Measurements from ENCODE around the gene CTNS. TPM values are rescaled to one million over a fixed set of nuclear protein-coding genes. Genes with fewer than 3 reads are reported as not detected.

CTNS gene
- total RNA-seq, 4 donors from 2014 or later = 15.0 to 141 (median 60.2) TPM

GRCh38 chr17:3682033-3682432 lies 45.5 kb downstream of the CTNS start:
- intact Hi-C loops (cut with DNase I; ENCODE audit: low total_unique reads) = loop anchor here (5.0 kb wide), 2 partner anchors 40 to 145 kb away; partner anchors contain the start of gene HASPIN
- in situ Hi-C loops (cut with MboI; ENCODE audit: low sequenced_read_pairs in 4 of 4) = no loop called here
- ATAC-seq (no peak), DNase-seq (no peak)
- no peaks in the 10 kb centered on the region for H3K4me1 ChIP-seq
- H3K36me3 ChIP-seq = peaks cover 0 to 18% of the 10 kb centered on the region in 2 donors
- no peaks in the 10 kb centered on the region for H3K27me3 ChIP-seq
- no peak for TF ChIP-seq POLR2A (IDR thresholded peaks at IDR 0.05)
- TF ChIP-seq CTCF (IDR thresholded peaks at IDR 0.05 in 4 of 5, conservative IDR thresholded peaks at IDR 0.05 in 1 of 5) = no peak
- no peak overlapping the region for H3K4me3 ChIP-seq
- H3K9me3 ChIP-seq = no peaks in the 10 kb centered on the region
- H3K27ac ChIP-seq = no peak overlapping the region

- Histone ChIP-seq H3K27me3 (no peaks in the 10 kb centered on the region), H3K4me1 (no peaks in the 10 kb centered on the region), H3K4me3 (no peak overlapping the region), H3K27ac (no peak overlapping the region), H3K9me3 (no peaks in the 10 kb centered on the region), H3K36me3 (peaks cover 0 to 10% of the 10 kb centered on the region in 2 donors)
- DNase-seq (no peak), ATAC-seq (peak; percentile 62 to 76)
- no peak for TF ChIP-seq POLR2A (IDR thresholded peaks at IDR 0.05)
- peak; percentile 82 to 90 (median 86) for TF ChIP-seq CTCF (IDR thresholded peaks at IDR 0.05 in 4 of 5, conservative IDR thresholded peaks at IDR 0.05 in 1 of 5)
- in situ Hi-C loops (cut with MboI; ENCODE audit: low sequenced_read_pairs in 4 of 4) (no loop called here), intact Hi-C loops (cut with DNase I; ENCODE audit: low total_unique reads) (loop anchor here (5.0 kb wide), 2 partner anchors 39 to 144 kb away; partner anchors contain the start of gene HASPIN)
Observed at GRCh38 chr17:3683054-3683511, 46.5 kb downstream of the CTNS start.

GRCh38 chr17:3685174-3685573 lies 48.6 kb downstream of the CTNS start:
- Histone ChIP-seq H3K36me3 (peaks cover 0 to 18% of the 10 kb centered on the region in 2 donors), H3K4me3 (no peak overlapping the region), H3K9me3 (no peaks in the 10 kb centered on the region), H3K27ac (no peak overlapping the region), H3K27me3 (no peaks in the 10 kb centered on the region), H3K4me1 (no peaks in the 10 kb centered on the region)
- DNase-seq = no peak
- TF ChIP-seq POLR2A (IDR thresholded peaks at IDR 0.05) (no peak), CTCF (IDR thresholded peaks at IDR 0.05 in 4 of 5, conservative IDR thresholded peaks at IDR 0.05 in 1 of 5) (no peak)
- intact Hi-C loops (cut with DNase I; ENCODE audit: low total_unique reads) (no loop called here), in situ Hi-C loops (cut with MboI; ENCODE audit: low sequenced_read_pairs in 4 of 4) (no loop called here)
- no peak for ATAC-seq

GRCh38 chr17:3688027-3688553 lies 51.5 kb downstream of the CTNS start:
- Histone ChIP-seq H3K4me1 (peaks cover 0 to 2% of the 10 kb centered on the region in 2 donors), H3K27me3 (no peaks in the 10 kb centered on the region), H3K4me3 (no peak overlapping the region), H3K9me3 (no peaks in the 10 kb centered on the region), H3K27ac (no peak overlapping the region), H3K36me3 (peaks cover 0 to 16% of the 10 kb centered on the region in 2 donors)
- in situ Hi-C loops (cut with MboI; ENCODE audit: low sequenced_read_pairs in 4 of 4) (no loop called here), intact Hi-C loops (cut with DNase I; ENCODE audit: low total_unique reads) (no loop called here)
- ATAC-seq = no peak
- no peak for DNase-seq
- TF ChIP-seq POLR2A (IDR thresholded peaks at IDR 0.05) = no peak
- no peak for TF ChIP-seq CTCF (IDR thresholded peaks at IDR 0.05 in 4 of 5, conservative IDR thresholded peaks at IDR 0.05 in 1 of 5)

GRCh38 chr17:3688852-3689261 lies 52.3 kb downstream of the CTNS start:
- TF ChIP-seq CTCF (IDR thresholded peaks at IDR 0.05 in 4 of 5, conservative IDR thresholded peaks at IDR 0.05 in 1 of 5) (no peak), POLR2A (IDR thresholded peaks at IDR 0.05) (no peak)
- in situ Hi-C loops (cut with MboI; ENCODE audit: low sequenced_read_pairs in 4 of 4) (no loop called here), intact Hi-C loops (cut with DNase I; ENCODE audit: low total_unique reads) (no loop called here)
- no peaks in the 10 kb centered on the region for H3K9me3 ChIP-seq
- ATAC-seq (no peak), DNase-seq (no peak)
- H3K27ac ChIP-seq = no peak overlapping the region
- peaks cover 5 to 6% of the 10 kb centered on the region in 2 donors for H3K4me1 ChIP-seq
- H3K36me3 ChIP-seq = peaks cover 0 to 16% of the 10 kb centered on the region in 2 donors
- H3K27me3 ChIP-seq = no peaks in the 10 kb centered on the region
- no peak overlapping the region for H3K4me3 ChIP-seq
